IMR-90 (cell line): ENCODE data around the gene PPP2R5B.

Experiments used
- CEBPB ChIP-seq: IDR thresholded peaks from 2 replicates; pipeline ENCODE4 v1.6.1; 2012; ENCODE audit warnings: low read depth, low read length, improper control_type of control experiment
- MAFK ChIP-seq: IDR thresholded peaks from 2 replicates; pipeline ENCODE4 v1.6.1; 2012; ENCODE audit warnings: low read depth, low read length, improper control_type of control experiment
- MAZ ChIP-seq: IDR thresholded peaks from 2 replicates; pipeline ENCODE4 v1.6.1; 2012; ENCODE audit warnings: low read depth, mild to moderate bottlenecking, low read length, improper control_type of control experiment, moderate library complexity, borderline replicate concordance
- POLR2A ChIP-seq: IDR thresholded peaks from 2 replicates; pipeline ENCODE4 v1.6.1; 2012; ENCODE audit warnings: mild to moderate bottlenecking, low read depth, low read length
- RCOR1 ChIP-seq: IDR thresholded peaks from 2 replicates; pipeline ENCODE4 v1.6.1; 2012; ENCODE audit warnings: mild to moderate bottlenecking, low read length, improper control_type of control experiment; ENCODE audit not compliant: insufficient replicate concordance
- RFX5 ChIP-seq: IDR thresholded peaks from 2 replicates; pipeline ENCODE4 v1.8.0; 2012; ENCODE audit warnings: low read depth, mild to moderate bottlenecking, low read length, moderate library complexity
- SMC3 ChIP-seq: fragments of 150-350 bp; IDR thresholded peaks from 2 replicates; pipeline ENCODE4 v1.6.1; 2016; ENCODE audit warnings: low read depth, mild to moderate bottlenecking, antibody characterized with exemption, low read length, moderate library complexity
- USF2 ChIP-seq: fragments of 150-350 bp; IDR thresholded peaks from 2 replicates; pipeline ENCODE4 v1.6.1; 2017; ENCODE audit warnings: mild to moderate bottlenecking, antibody characterized with exemption, low read length, low read depth
- TF ChIP-seq, protein P1 (sequence below): conservative IDR thresholded peaks from 2 replicates; pipeline ENCODE4 v1.5.1; 2012; ENCODE audit warnings: mild to moderate bottlenecking, low read depth, low read length, improper control_type of control experiment

GRCh38 chr11:64893194-64894069, 31.1 kb upstream of the PPP2R5B start:
- TF ChIP-seq CEBPB (no peak), RFX5 (no peak), RCOR1 (no peak), POLR2A (no peak), USF2 (no peak), MAFK (no peak), SMC3 (no peak), MAZ (no peak)
- TF ChIP-seq, protein P1, sequence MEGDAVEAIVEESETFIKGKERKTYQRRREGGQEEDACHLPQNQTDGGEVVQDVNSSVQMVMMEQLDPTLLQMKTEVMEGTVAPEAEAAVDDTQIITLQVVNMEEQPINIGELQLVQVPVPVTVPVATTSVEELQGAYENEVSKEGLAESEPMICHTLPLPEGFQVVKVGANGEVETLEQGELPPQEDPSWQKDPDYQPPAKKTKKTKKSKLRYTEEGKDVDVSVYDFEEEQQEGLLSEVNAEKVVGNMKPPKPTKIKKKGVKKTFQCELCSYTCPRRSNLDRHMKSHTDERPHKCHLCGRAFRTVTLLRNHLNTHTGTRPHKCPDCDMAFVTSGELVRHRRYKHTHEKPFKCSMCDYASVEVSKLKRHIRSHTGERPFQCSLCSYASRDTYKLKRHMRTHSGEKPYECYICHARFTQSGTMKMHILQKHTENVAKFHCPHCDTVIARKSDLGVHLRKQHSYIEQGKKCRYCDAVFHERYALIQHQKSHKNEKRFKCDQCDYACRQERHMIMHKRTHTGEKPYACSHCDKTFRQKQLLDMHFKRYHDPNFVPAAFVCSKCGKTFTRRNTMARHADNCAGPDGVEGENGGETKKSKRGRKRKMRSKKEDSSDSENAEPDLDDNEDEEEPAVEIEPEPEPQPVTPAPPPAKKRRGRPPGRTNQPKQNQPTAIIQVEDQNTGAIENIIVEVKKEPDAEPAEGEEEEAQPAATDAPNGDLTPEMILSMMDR = no peak
